HTERT RPE-1 (cell line): Measurements from ENCODE around the gene HBA2.
"Not testable (repeated sequence)": the region's sequence is repeated elsewhere in the genome, so short reads cannot be mapped to it uniquely, and the experiment has no call there.

ENCODE experiments used
- in situ Hi-C: fragments of 300-500 bp; cut with MboI; formaldehyde crosslinking; loops from 4 replicates; pipeline ENCODE4 v1.14.3; 2020; ENCODE audit warnings: low sequenced_read_pairs

The HBA2 gene

GRCh38 chr16:173928-174769 is 1.5 kb downstream of the HBA2 start:
- in situ Hi-C loops: not testable (repeated sequence)

GRCh38 chr16:175011-175949 is 2.6 kb downstream of the HBA2 start:
- in situ Hi-C loops: no loop called here

- in situ Hi-C loops: not testable (repeated sequence)
Measured at GRCh38 chr16:176006-176405, 3.3 kb downstream of the HBA2 start.

GRCh38 chr16:176477-177382 is 4.1 kb downstream of the HBA2 start, which contains the start of gene HBA1:
HBA1 (plus strand) TSS chr16:176680; CDS start chr16:176717, 37 bp downstream.
- in situ Hi-C loops: not testable (repeated sequence)

GRCh38 chr16:177394-177822 is 4.7 kb downstream of the HBA2 start:
- in situ Hi-C loops: no loop called here

GRCh38 chr16:177981-178667 is 5.4 kb downstream of the HBA2 start:
- in situ Hi-C loops: no loop called here

GRCh38 chr16:178668-179015 is 6.0 kb downstream of the HBA2 start:
- in situ Hi-C loops: no loop called here

GRCh38 chr16:179211-180092 is 6.8 kb downstream of the HBA2 start:
- in situ Hi-C loops: no loop called here

GRCh38 chr16:180101-180675 is 7.5 kb downstream of the HBA2 start, which contains the start of gene HBQ1:
HBQ1 (plus strand) TSS chr16:180459; CDS start chr16:180487, 28 bp downstream.
- in situ Hi-C loops: no loop called here

- in situ Hi-C loops: no loop called here
Measured at GRCh38 chr16:180681-181564, 8.2 kb downstream of the HBA2 start.

GRCh38 chr16:181565-182021 is 8.9 kb downstream of the HBA2 start:
- in situ Hi-C loops: no loop called here

GRCh38 chr16:183005-183404 is 10.3 kb downstream of the HBA2 start:
- in situ Hi-C loops: no loop called here

GRCh38 chr16:185213-185612 is 12.5 kb downstream of the HBA2 start:
- in situ Hi-C loops: no loop called here

- in situ Hi-C loops: no loop called here
Measured at GRCh38 chr16:185691-186090, 13.0 kb downstream of the HBA2 start.

- in situ Hi-C loops: no loop called here
Measured at GRCh38 chr16:187330-187729, 14.7 kb downstream of the HBA2 start.

- in situ Hi-C loops: no loop called here
Measured at GRCh38 chr16:188674-189073, 16.0 kb downstream of the HBA2 start.

GRCh38 chr16:189604-190186 is 17.0 kb downstream of the HBA2 start:
- in situ Hi-C loops: no loop called here
